NCI-H526 (cell line): Measurements from ENCODE around the gene SMARCD1.
A peak's percentile ranks its signal among the peaks of the same experiment; 100 is the strongest.

ENCODE experiments used
- DNase-seq, 2 experiments: peaks; one replicate each; lab custom pipeline; 2025; lab: John Stamatoyannopoulos, UW

SMARCD1 gene

DNA sequence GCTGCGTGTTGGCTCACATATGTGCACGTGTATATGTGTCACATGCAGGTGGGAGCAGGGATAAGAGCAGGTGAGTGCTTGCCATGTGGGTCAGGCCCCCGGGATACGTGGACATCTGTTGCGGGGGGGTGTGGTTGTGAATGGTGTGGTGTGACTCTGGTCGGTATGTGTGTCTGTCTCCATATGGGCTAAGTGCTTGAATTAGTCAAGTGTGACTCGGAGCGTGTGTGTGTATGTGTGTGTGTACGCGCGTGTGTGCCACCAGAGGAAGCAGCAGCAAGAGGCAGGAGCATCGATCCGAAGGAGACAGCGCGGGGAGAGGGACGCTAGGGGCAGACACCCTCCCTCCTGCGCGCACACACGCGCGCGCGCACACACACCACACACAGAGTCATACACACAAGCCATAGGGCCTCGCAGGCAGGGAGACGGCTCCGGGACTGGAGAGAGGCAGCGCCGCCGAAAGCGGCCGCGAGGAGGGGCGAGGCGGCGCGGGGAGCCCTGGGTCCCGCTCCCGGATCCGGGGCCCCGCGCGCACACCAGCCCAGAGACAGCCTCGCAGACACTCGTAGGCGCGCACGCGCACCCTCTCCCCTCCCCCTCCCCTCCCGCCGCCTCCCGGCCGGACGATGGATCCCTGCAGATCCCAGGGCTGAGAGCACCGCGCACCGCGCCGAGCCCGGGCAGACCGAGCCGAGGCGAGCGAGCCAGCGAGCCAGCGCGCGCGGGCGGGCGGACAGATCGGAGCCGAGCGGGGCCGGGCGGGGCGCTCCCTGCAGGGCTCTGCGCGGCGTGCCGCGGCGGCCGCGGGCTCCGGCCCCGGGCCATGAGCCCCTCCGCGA is 27.9 kb upstream of the SMARCD1 start, which contains the start of gene ASIC1:
ASIC1 (plus strand) TSS at position 597 of the 842 bp plus-strand sequence. CDS start 1,171 bp downstream, outside the sequence.
- peak; percentile 62 to 87 for DNase-seq

GRCh38 chr12:50057896-50058670 is 27.1 kb upstream of the SMARCD1 start:
- DNase-seq, result peak in 1 of 2 experiments; percentile 41

GRCh38 chr12:50058743-50059312 is 26.3 kb upstream of the SMARCD1 start:
- no peak for DNase-seq

GRCh38 chr12:50059440-50060119 is 25.6 kb upstream of the SMARCD1 start:
- no peak for DNase-seq

DNA sequence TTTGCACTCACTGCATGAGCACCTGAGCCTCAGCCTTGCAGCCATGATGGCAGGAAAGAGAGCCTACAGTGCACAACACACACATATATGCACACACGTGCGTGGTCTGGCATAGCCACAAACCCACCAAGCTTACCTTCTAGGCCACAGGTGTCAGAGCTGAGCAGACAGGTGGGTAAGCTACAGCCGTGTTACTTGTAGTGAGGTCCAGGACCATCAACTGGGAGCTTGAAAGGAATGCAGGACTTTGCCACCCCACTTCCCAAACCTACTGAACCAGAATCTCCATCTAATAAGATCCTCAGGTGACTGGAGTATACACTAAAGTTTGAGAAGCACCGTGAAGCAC is 25.0 kb upstream of the SMARCD1 start:
- no peak for DNase-seq

DNA sequence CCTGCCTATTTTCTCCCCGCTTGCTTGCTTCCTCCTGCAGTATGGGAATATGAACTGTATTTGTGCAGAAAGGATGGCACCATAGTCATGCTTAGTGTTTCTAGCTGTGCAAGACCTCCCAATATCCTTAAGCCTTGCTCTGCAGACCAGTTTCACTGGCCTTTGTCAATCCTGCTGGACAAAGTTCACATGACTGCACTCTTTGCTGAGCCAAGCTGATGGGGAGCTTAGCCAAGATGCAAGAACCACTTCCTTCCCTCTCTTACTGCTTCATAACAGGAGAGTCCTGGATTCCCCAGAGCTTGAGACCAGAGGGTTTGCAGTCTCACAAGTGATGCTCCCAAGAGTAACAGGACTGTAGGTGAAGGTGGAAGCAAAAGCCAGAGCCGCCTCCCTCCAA is 24.0 kb upstream of the SMARCD1 start:
- no peak for DNase-seq

DNA sequence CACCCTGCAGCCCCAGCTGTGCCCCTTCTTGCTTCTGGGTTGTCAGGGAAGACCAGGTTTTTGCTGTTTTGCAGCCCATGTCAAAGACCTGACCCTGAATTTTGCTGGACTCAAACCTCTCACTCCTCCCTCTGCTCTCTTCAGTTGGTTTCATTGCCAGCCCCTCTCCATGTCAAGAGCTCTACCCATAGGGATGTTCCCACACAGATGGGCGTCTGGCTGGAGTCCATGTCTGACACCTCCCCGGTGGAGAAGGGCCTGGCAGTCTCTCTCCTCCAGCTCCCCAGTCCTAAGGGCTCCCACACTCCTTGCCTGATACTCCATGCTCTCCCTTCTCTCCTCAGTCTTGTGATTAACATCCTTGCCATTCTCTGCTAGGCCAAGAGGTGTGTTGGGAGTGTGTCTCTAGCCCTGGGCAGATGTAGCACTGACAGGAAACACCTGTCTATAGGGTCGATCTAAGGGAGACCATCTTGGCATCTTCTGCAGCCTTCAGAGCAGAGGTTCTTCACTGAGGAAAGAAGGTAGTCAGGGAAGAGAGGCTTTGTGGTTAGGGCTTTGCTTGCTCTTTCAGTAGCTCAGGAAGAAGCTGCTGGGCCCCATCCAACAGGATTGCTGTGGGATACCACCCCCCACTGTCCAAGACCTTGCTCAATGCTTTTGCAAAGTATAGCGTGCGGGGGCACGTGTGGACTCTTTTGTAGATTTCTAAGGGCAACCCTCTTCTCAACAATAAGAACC is 23.0 kb upstream of the SMARCD1 start:
- no peak for DNase-seq

GRCh38 chr12:50062728-50063460 is 22.2 kb upstream of the SMARCD1 start:
- DNase-seq, result no peak

DNA sequence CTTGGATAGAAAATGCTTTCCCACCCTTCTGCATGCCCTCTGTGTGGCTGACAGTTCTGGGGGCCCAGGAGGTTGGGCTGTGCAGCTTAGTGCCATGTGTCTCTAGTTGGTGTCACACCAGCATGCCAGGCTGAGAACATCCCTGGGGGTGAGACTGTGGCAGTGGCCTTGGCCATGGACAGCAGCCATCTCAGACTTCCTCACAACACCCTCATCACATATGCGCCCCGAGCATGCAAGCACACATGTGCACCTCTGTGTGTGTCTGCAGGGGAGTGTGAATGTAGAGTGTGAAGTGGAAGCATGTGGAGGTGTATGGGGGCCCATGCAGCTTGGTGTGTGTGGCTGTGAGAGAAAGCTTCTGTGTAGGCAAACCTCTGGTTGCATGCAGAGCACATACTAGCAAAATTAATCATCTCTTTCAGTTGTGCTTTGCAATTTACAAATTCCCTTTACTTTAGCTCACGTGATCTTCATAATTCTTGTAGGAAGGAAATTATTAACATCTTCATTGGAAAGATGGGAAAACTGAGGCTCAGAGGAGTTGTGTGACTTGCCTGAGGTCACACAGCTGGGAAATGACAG is 19.3 kb upstream of the SMARCD1 start:
- no peak for DNase-seq

DNA sequence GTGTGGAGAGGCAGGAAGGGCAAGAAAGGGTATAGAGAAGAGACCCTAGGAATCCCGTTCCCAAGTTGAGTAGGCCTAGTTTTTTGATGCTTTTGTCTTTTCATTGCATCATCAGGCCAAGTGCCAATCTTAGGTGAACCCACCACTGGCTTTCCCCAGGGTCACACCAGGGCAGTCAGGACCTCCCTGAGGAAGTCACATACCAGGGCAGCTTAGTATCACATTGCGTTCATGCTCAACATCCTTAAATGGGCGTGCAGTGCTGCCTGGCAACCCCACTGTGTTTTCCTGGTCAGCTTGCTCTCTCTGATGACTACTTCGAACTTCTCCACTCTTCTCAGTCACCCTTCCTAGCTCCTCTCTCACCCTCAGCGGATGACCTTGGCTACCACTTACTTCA is 18.7 kb upstream of the SMARCD1 start:
- DNase-seq, result no peak

DNA sequence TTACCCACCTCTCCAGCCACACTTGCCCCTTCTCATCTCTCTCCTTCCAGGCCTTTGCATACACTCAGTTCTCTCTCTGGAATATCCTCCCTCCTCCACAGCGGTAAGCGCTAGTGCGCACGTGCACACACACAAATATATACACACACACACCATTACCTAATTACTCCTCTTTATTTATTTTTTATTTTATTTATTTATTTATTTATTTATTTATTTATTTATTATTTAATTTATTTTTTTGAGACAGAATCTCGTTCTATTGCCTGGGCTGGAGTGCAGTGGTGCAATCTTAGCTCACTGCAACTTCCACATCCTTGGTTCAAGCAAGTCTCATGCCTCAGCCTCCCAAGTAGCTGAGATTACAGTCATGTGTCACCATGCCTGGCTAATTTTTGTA is 16.1 kb upstream of the SMARCD1 start:
- DNase-seq, result no peak

- no peak for DNase-seq
Measured at GRCh38 chr12:50069539-50069938, 15.6 kb upstream of the SMARCD1 start.

- peak; percentile 71 to 80 for DNase-seq
Measured at GRCh38 chr12:50070314-50071060, 14.7 kb upstream of the SMARCD1 start.

GRCh38 chr12:50072198-50072907 is 12.8 kb upstream of the SMARCD1 start:
- no peak for DNase-seq

GRCh38 chr12:50073206-50073605 is 11.9 kb upstream of the SMARCD1 start:
- DNase-seq, result no peak

- DNase-seq, result no peak
Measured at GRCh38 chr12:50073712-50074111, 11.4 kb upstream of the SMARCD1 start.

- DNase-seq, result peak; percentile 35 to 85
Measured at GRCh38 chr12:50074936-50075807, 10.0 kb upstream of the SMARCD1 start.

- DNase-seq, result no peak
Measured at GRCh38 chr12:50075808-50076170, 9.4 kb upstream of the SMARCD1 start.
